ENCODE data around the gene SEMA3G.

SEMA3G gene

DNA sequence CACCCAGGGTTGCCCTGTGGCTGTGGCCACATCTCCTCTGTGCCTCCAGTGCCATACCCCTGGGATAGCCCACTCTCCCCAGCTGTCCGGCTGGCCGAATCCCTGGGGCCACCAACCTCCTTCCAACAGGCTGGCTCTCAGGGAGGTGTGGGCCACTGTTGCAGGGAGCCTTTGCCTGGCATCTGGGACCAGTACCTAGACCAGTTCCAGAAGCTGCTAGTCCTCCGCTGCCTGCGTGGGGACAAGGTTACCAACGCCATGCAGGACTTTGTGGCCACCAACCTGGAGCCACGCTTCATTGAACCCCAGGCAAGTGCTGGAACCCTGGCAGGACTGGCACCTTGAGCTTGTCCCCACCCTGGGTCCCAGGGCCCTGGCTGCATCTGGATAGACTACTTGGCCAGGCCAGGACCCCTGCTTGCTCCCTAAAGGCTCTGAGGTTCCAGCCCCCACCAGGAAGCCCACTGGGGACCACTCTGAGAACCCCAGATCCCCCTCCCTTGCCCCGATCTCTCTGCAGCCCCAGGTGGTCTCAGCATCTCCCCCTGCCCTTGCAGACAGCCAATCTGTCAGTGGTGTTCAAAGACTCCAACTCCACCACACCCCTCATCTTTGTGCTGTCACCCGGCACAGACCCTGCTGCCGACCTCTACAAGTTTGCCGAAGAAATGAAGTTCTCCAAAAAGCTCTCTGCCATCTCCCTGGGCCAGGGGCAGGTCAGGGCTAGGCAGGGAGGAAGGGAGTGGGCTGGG is 50.0 kb downstream of the SEMA3G start:
- FAIRE-seq = no peak

- no peak for FAIRE-seq
Measured at GRCh38 chr3:52393959-52394670, 50.8 kb downstream of the SEMA3G start.

DNA sequence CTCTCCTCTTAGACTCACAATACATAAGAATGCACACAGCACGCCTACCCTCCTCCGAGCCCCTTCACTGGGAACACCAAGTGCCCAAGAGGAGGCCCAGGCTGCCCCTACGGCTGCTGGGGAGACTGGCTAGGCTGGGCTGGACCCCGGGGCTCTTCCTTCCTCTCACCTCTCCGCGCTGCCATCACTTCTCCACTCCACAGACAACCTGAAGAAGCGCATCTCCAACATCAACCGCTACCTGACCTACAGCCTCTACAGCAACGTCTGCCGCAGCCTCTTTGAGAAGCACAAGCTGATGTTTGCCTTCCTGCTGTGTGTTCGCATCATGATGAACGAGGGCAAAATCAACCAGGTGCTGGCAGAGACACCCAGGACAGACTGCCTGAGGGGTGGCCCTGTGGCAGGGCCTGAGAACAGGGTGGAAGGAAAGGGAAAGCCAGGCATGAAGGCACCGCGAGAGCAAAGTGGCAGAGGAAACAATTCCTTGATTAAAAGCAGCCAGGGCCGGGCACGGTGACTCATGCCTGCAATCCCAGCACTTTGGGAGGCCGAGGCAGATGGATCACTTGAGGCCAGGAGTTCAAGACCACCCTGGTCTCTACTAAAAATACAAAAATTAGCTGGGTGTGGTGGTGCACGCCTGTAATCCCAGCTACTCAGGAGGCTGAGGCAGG is 51.6 kb downstream of the SEMA3G start:
- FAIRE-seq = no peak

DNA sequence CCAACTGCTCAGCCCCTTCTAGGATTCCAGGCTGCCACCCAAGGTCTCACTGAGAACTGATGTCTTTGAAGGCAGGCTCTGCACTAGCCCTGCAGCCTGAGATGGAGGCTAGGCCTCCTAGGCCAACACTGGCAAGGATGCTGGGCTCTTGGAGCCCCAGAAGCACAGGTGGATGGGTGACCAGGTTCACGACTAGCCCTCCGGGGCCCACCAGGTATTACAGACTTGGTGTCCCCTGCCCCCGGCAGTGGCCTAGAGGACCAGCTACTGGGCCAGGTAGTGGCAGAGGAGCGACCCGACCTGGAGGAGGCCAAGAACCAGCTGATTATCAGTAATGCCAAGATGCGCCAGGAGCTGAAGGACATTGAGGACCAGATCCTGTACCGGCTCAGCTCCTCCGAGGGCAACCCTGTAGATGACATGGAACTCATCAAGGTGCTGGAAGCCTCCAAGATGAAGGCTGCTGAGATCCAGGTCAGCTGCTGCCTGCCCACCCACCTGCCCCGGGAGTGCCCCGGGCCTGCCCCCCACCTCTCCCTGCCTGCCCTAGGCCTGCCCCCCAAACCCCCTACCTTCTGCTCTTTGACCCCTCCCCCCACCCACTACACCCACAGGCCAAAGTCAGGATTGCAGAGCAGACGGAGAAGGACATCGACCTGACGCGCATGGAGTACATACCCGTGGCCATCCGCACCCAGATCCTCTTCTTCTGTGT is 52.5 kb downstream of the SEMA3G start:
- no peak for FAIRE-seq

- no peak for FAIRE-seq
Measured at GRCh38 chr3:52391096-52391495, 53.8 kb downstream of the SEMA3G start.

- FAIRE-seq = no peak
Measured at GRCh38 chr3:52388933-52389332, 56.0 kb downstream of the SEMA3G start.

DNA sequence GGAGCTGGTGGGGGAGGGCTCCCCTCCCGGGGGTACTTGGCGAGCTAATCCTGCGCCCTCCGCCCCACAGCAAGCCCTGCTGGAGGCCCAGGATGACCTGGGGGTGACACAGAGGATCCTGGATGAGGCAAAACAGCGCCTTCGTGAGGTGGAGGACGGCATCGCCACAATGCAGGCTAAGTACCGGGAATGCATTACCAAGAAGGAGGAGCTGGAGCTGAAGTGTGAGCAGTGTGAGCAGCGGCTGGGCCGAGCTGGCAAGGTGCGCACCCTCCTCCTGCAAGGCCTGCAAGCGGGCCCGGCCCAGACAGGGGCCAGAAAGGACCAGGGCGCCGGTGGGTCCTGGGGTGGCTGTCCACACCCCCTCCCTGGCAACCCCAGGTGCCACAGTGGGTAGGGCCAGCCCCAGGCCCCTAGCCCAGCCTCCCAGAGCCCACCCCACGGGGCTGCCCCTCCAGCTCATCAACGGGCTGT is 56.5 kb downstream of the SEMA3G start:
- FAIRE-seq = no peak

DNA sequence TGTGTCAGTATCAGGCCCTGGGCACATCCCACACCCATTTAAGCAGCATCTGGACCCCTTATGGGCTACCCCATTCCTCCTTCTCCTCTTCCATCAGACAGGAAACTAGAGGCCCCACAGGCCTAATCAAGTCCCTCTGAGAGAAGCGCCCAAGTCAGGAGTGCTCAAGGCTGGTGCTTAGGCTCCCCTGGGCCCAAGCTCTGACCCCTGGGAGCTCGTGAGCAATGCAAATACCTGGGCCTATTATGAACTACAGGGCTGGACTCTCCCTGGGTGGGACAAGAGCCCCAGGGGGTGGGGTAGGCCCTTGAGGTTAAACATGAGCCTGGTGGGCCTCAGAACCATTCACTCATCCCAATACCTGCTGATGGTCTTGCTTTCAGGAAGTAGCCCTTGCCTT is 57.4 kb downstream of the SEMA3G start:
- no peak for FAIRE-seq

GRCh38 chr3:52385157-52385556 is 59.7 kb downstream of the SEMA3G start:
- FAIRE-seq = no peak

DNA sequence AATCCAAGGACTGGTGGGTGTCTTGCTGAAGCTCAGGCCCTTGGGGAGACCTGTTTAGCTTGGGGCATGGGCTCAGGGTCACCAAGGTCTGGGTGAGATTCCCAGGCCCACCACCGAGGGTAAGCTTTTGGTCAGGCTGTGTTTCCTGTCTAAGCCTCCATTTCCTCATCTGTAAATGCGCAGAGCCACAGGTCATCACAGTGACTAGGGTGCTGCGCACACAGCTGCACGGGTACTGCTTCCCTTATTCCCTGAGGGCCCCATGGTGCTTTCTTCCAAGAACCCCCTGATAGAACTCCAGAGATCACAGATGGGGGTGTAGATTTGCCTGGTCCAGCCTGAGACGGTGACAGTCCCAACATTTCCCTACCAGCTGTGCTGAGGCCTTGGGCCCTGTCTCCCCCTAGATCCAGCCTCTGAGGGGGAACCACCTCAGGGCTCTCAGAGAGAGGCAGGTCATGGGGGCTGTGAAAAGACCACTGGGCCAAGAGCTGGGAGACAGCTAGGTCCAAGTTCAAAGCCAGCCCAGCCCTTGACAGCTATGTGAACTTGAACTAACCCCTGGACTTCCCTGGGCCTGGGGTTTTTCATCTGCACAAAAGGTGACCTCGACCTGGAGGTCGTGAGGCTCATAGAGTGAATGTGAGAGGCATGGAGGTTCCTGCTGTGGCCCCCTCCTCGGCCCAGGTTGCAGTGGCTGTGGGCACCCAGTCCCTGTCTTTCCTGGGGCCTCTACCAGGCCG is 60.7 kb downstream of the SEMA3G start:
- FAIRE-seq = no peak

- FAIRE-seq = no peak
Measured at GRCh38 chr3:52383446-52383845, 61.5 kb downstream of the SEMA3G start.
